H1 (cell line): Measurements from ENCODE around the gene HOXA6. TPM values are rescaled to one million over a fixed set of nuclear protein-coding genes. Genes with fewer than 3 reads are reported as not detected.

Experiments used
- CTCF ChIA-PET: fragments of 300-600 bp; sonication (Branson Sonifier 250); formaldehyde crosslinking; loops from one replicate; lab custom pipeline; 2021; ENCODE audit not compliant: partially characterized antibody; lab: Charles Lee
- POLR2A ChIA-PET: fragments of 300-600 bp; sonication (Branson Sonifier 250); formaldehyde crosslinking; loops from one replicate; lab custom pipeline; 2021; ENCODE audit warnings: inconsistent platforms; ENCODE audit not compliant: partially characterized antibody; lab: Charles Lee
- DNase-seq, 2 experiments: peaks; one replicate each; pipeline versions ENCODE4 v3.0.0 to v3.0.0-alpha.2; 2010 to 2022; ENCODE audit warnings: low spot score in 2 of 2, low read depth in 1 of 2, mixed read lengths in 1 of 2
- FAIRE-seq: peaks from 2 replicates; lab custom pipeline; 2011; peaks lifted over from hg19 to GRCh38; lab: Jason Lieb, UNC
- H2AFZ ChIP-seq: 2 replicates; pipeline ENCODE4 v1.8.1; 2012; ENCODE audit warnings: low read length, inconsistent platforms
- H2AK5ac ChIP-seq: 2 replicates; pipeline ENCODE4 v1.6.1; 2013; ENCODE audit warnings: low read depth, low read length
- H2BK120ac ChIP-seq: replicated peaks from 2 replicates; pipeline ENCODE3; 2013; ENCODE audit warnings: low read depth, low read length, inconsistent platforms
- H2BK12ac ChIP-seq: 2 replicates; pipeline ENCODE4 v1.6.1; 2013; ENCODE audit warnings: low read depth, low read length
- H2BK15ac ChIP-seq: 2 replicates; pipeline ENCODE4 v1.6.1; 2013; ENCODE audit warnings: low read length
- H2BK20ac ChIP-seq: 2 replicates; pipeline ENCODE4 v1.6.1; 2013; ENCODE audit warnings: low read length
- H2BK5ac ChIP-seq: 2 replicates; pipeline ENCODE4 v1.6.1; 2013; ENCODE audit warnings: low read depth, low read length
- H3K14ac ChIP-seq: 2 replicates; pipeline ENCODE4 v1.6.1; 2013; ENCODE audit warnings: inconsistent platforms; ENCODE audit not compliant: insufficient read length
- H3K18ac ChIP-seq: 2 replicates; pipeline ENCODE4 v1.6.1; 2013; ENCODE audit warnings: low read length; ENCODE audit errors: extremely low read depth
- H3K23ac ChIP-seq: 2 replicates; pipeline ENCODE4 v1.6.1; 2013; ENCODE audit warnings: inconsistent platforms; ENCODE audit not compliant: insufficient read length
- H3K23me2 ChIP-seq: 2 replicates; pipeline ENCODE4 v1.6.1; 2013; ENCODE audit warnings: low read depth, low read length
- H3K27ac ChIP-seq: 2 replicates; pipeline ENCODE4 v1.6.1; 2011; ENCODE audit warnings: low read depth, low read length, inconsistent platforms
- H3K27me3 ChIP-seq, 4 experiments: replicated peaks in 1 of 4; 1 replicate in 1 of 4; 2 replicates in 3 of 4; pipeline versions ENCODE4 v1.6.1 to v1.8.1; 2011 to 2013; ENCODE audit warnings: low read length in 3 of 4, mild to moderate bottlenecking in 3 of 4, inconsistent platforms in 2 of 4, mixed read lengths in 2 of 4, moderate library complexity in 1 of 4; ENCODE audit not compliant: control insufficient read depth in 3 of 4, insufficient read depth in 3 of 4; ENCODE audit errors: extremely low read depth in 1 of 4
- H3K36me3 ChIP-seq, 4 experiments: 2 replicates each; pipeline versions ENCODE4 v1.6.1 to v1.8.1; 2011 to 2013; ENCODE audit warnings: mild to moderate bottlenecking in 4 of 4, low read length in 3 of 4, moderate library complexity in 2 of 4, control low read depth in 1 of 4, inconsistent platforms in 1 of 4; ENCODE audit not compliant: insufficient read depth in 4 of 4, control insufficient read depth in 2 of 4
- H3K4ac ChIP-seq: replicated peaks from 2 replicates; pipeline ENCODE3; 2013; ENCODE audit warnings: low read length, low read depth, mixed read lengths, inconsistent platforms; ENCODE audit not compliant: insufficient read length
- H3K4me1 ChIP-seq, 4 experiments: replicated peaks in 1 of 4; 1 replicate in 1 of 4; 2 replicates in 3 of 4; pipeline versions ENCODE4 v1.6.1 to v1.8.1; 2011 to 2013; ENCODE audit warnings: low read length in 3 of 4, inconsistent platforms in 2 of 4, mixed read lengths in 1 of 4; ENCODE audit not compliant: insufficient read depth in 4 of 4, control insufficient read depth in 3 of 4
- H3K4me2 ChIP-seq, 2 experiments: 2 replicates each; pipeline versions ENCODE4 v1.6.1 to v1.8.1; 2011 to 2013; ENCODE audit warnings: low read depth in 2 of 2, low read length in 2 of 2, control low read depth in 1 of 2, inconsistent platforms in 1 of 2, mild to moderate bottlenecking in 1 of 2; ENCODE audit not compliant: insufficient read depth in 1 of 2
- H3K4me3 ChIP-seq, 4 experiments: fragments of 200-600, 300-600 bp in 1 of 4; sonication (generic), shearing (Covaris generic), sonication (Bioruptor Twin) in 1 of 4; 2 replicates each; pipeline versions ENCODE4 v1.5.1 to v1.8.1; 2011 to 2016; ENCODE audit warnings: low read length in 4 of 4, low read depth in 3 of 4, control low read depth in 2 of 4, inconsistent platforms in 2 of 4, mild to moderate bottlenecking in 2 of 4, mixed read lengths in 1 of 4, moderate library complexity in 1 of 4; ENCODE audit not compliant: insufficient read depth in 2 of 4; ENCODE audit errors: extremely low read depth in 1 of 4
- H3K56ac ChIP-seq: replicated peaks from 2 replicates; pipeline ENCODE3; 2013; ENCODE audit warnings: low read depth, mild to moderate bottlenecking, mixed read lengths, low read length, inconsistent platforms; ENCODE audit not compliant: insufficient read length
- H3K79me1 ChIP-seq: 2 replicates; pipeline ENCODE4 v1.6.1; 2013; ENCODE audit warnings: low read depth, low read length, control low read depth
- H3K79me2 ChIP-seq, 2 experiments: 2 replicates each; pipeline versions ENCODE4 v1.6.1 to v1.8.1; 2012 to 2013; ENCODE audit warnings: low read length in 2 of 2, mild to moderate bottlenecking in 2 of 2, inconsistent platforms in 1 of 2; ENCODE audit not compliant: insufficient read depth in 2 of 2, control insufficient read depth in 1 of 2
- H3K9ac ChIP-seq, 4 experiments: replicated peaks in 1 of 4; 1 replicate in 1 of 4; 2 replicates in 3 of 4; pipeline versions ENCODE4 v1.6.1 to v1.8.1; 2011 to 2013; ENCODE audit warnings: low read depth in 3 of 4, low read length in 3 of 4, control low read depth in 2 of 4, mild to moderate bottlenecking in 2 of 4, moderate library complexity in 2 of 4, inconsistent platforms in 1 of 4; ENCODE audit errors: extremely low read depth in 1 of 4
- H3K9me3 ChIP-seq, 2 experiments: 2 replicates each; pipeline versions ENCODE4 v1.6.1 to v1.8.1; 2012 to 2013; ENCODE audit warnings: mild to moderate bottlenecking in 2 of 2, moderate library complexity in 2 of 2, control low read depth in 1 of 2, inconsistent platforms in 1 of 2, low read depth in 1 of 2, low read length in 1 of 2, mixed read lengths in 1 of 2; ENCODE audit not compliant: insufficient read depth in 2 of 2
- H4K20me1 ChIP-seq, 2 experiments: replicated peaks in 1 of 2; 2 replicates each; pipeline versions ENCODE3 to v1.8.1; 2011 to 2013; ENCODE audit warnings: inconsistent platforms in 2 of 2, low read length in 2 of 2, mild to moderate bottlenecking in 1 of 2; ENCODE audit not compliant: insufficient read depth in 2 of 2, control insufficient read depth in 1 of 2
- H4K5ac ChIP-seq: 2 replicates; pipeline ENCODE4 v1.6.1; 2013; ENCODE audit warnings: low read length, low read depth, mixed read lengths, inconsistent platforms; ENCODE audit not compliant: insufficient read length
- H4K8ac ChIP-seq: 2 replicates; pipeline ENCODE4 v1.8.0; 2013; ENCODE audit warnings: mild to moderate bottlenecking, moderate library complexity, low read length, inconsistent platforms; ENCODE audit not compliant: insufficient read depth; ENCODE audit errors: extremely low read depth
- H4K91ac ChIP-seq: replicated peaks from 2 replicates; pipeline ENCODE3; 2013; ENCODE audit warnings: low read length, mixed read lengths, inconsistent platforms; ENCODE audit not compliant: insufficient read length
- BCL11A ChIP-seq, 2 experiments: IDR thresholded peaks; one replicate each; pipeline ENCODE4 v1.6.1; 2011; ENCODE audit warnings: low read depth in 2 of 2, low read length in 2 of 2, mild to moderate bottlenecking in 2 of 2
- CREB1 ChIP-seq: IDR thresholded peaks from 2 replicates; pipeline ENCODE4 v1.6.1; 2012; ENCODE audit warnings: inconsistent platforms
- CTBP2 ChIP-seq: IDR thresholded peaks from 2 replicates; pipeline ENCODE4 v1.7.0; 2011; ENCODE audit warnings: borderline replicate concordance, mild to moderate bottlenecking, moderate library complexity, mixed read lengths, low read length; ENCODE audit not compliant: insufficient read depth, insufficient read length
- EP300 ChIP-seq, 2 experiments: IDR thresholded peaks; 1 replicate in 1 of 2; 2 replicates in 1 of 2; pipeline ENCODE4 v1.6.1; 2011 to 2012; ENCODE audit warnings: low read depth in 2 of 2, low read length in 2 of 2, mild to moderate bottlenecking in 2 of 2, borderline replicate concordance in 1 of 2, inconsistent platforms in 1 of 2, moderate library complexity in 1 of 2
- POLR2A ChIP-seq, 2 experiments: IDR thresholded peaks; 1 replicate in 1 of 2; 2 replicates in 1 of 2; pipeline ENCODE4 v1.6.1; 2011; ENCODE audit warnings: low read depth in 2 of 2, low read length in 2 of 2, mild to moderate bottlenecking in 2 of 2; ENCODE audit errors: control extremely low read depth in 1 of 2
- POLR2AphosphoS5 ChIP-seq: IDR thresholded peaks from 2 replicates; pipeline ENCODE4 v1.6.1; 2011; ENCODE audit warnings: low read depth, low read length
- SIN3A ChIP-seq, 2 experiments: IDR thresholded peaks in 1 of 2; conservative IDR thresholded peaks in 1 of 2; 2 replicates each; pipeline ENCODE4 v1.6.1; 2011 to 2012; ENCODE audit warnings: low read length in 2 of 2, improper control_type of control experiment in 1 of 2, low read depth in 1 of 2, mild to moderate bottlenecking in 1 of 2
- SP1 ChIP-seq: IDR thresholded peaks from 2 replicates; pipeline ENCODE4 v1.6.1; 2011; ENCODE audit warnings: low read depth, low read length
- TBP ChIP-seq: IDR thresholded peaks from 2 replicates; pipeline ENCODE4 v1.6.1; 2011; ENCODE audit warnings: low read depth, low read length, improper control_type of control experiment
- TCF12 ChIP-seq: IDR thresholded peaks from 2 replicates; pipeline ENCODE4 v1.6.1; 2011; ENCODE audit warnings: low read depth, mild to moderate bottlenecking, low read length
- TEAD4 ChIP-seq: IDR thresholded peaks from 2 replicates; pipeline ENCODE4 v1.6.1; 2012; ENCODE audit warnings: low read depth, low read length, inconsistent platforms, mixed read lengths
- WGBS, 2 experiments: shearing (Covaris generic) in 1 of 2; methylation state at CpG; one replicate each; pipeline versions ENCODE4 v1.1.6 to v1.1.7; 2013 to 2015; ENCODE audit warnings: low lambda C conversion rate in 2 of 2, mixed read lengths in 2 of 2, inconsistent platforms in 1 of 2, low coverage in 1 of 2, missing lambda C conversion rate in 1 of 2; ENCODE audit not compliant: insufficient replicate concordance in 2 of 2, insufficient coverage in 1 of 2, insufficient read length in 1 of 2; ENCODE audit errors: extremely low coverage in 1 of 2, missing lambda C conversion rate in 1 of 2; 5-methylcytosine and 5-hydroxymethylcytosine counted together
- polyA plus RNA-seq, 7 experiments: library from polyadenylated mRNA; depleted of rRNA in 3 of 7; stranded (reverse) in 5 of 7; unstranded in 2 of 7; fragments of >200 nt in 5 of 7; fragments of 200-250 nt in 2 of 7; gene quantifications; 1 replicate in 5 of 7; 2 replicates in 1 of 7; 4 replicates in 1 of 7; pipeline versions ENCODE4 v1.2.1 to v1.2.3, GENCODE V29; 2011 to 2013; ENCODE audit warnings: missing spikeins in 2 of 7, mixed read lengths in 2 of 7
- total RNA-seq: library from RNA; stranded (reverse); fragmentation: NEBNext Ultra II Directional; extraction: Animal tissue kit (Norgen Biotek cat#: 25700); gene quantifications from 2 replicates; pipeline ENCODE4 v1.2.1, GENCODE V29; 2021

The HOXA6 gene
- total and polyA plus RNA-seq, 2 of the 8 experiments (the other 6 are each of a cell fraction or from before 2014, with no cell fraction given), result not detected

- Histone ChIP-seq H4K5ac (no peak overlapping the region), H3K36me3 (peaks cover 0 to 11% (median 0%) of the 10 kb centered on the region in 4 experiments; a peak in 1 of 8 replicates), H4K91ac (no peak overlapping the region), H4K8ac (no peak overlapping the region), H3K4me1 (peaks cover 0 to 19% (median 9%) of the 10 kb centered on the region in 4 experiments; a peak in 6 of 7 replicates), H3K9ac (no peak overlapping the region), H3K14ac (no peak overlapping the region), H3K4ac (no peak overlapping the region), H4K20me1 (peaks cover 20 to 39% of the 10 kb centered on the region in 2 experiments), H2BK12ac (no peak overlapping the region; the same call in 1 of the 2 replicates), H3K56ac (no peak overlapping the region), H3K27me3 (peaks cover 95 to 100% (median 99%) of the 10 kb centered on the region in 4 experiments), H3K23ac (no peak overlapping the region), H3K4me2 (peak overlapping the region; percentile 44 to 69), H3K9me3 (no peaks in the 10 kb centered on the region), H3K23me2 (peaks cover 6% of the 10 kb centered on the region; the same call in 1 of the 2 replicates), H2BK5ac (no peak overlapping the region; the same call in 1 of the 2 replicates), H3K79me2 (no peaks in the 10 kb centered on the region), H2AFZ (no peak overlapping the region), H2AK5ac (no peak overlapping the region), H3K4me3 (peak overlapping the region in 2 of 4 experiments; percentile 5 to 37; a peak in 2 of 8 replicates), H3K27ac (no peak overlapping the region), H2BK15ac (peak overlapping the region; percentile 48; the same call in 1 of the 2 replicates), H3K79me1 (no peaks in the 10 kb centered on the region), H3K18ac (no peak overlapping the region), H2BK120ac (no peak overlapping the region), H2BK20ac (no peak overlapping the region)
- FAIRE-seq (no peak), DNase-seq (no peak)
- ChIA-PET POLR2A (interaction anchor here (1.2 kb wide), 1 partner anchor 10 kb away, joined by 3 read pairs; no protein-coding TSS in a partner anchor), CTCF (interaction anchor here (1.1 to 12.1 kb wide), 3 partner anchors 8 to 45 kb away, joined by 3 to 123 read pairs (median 4); partner anchors contain the start of genes HOXA5 and HOXA6)
- 4% methylated on average over 8 of the region's 8 CpGs; no CpG with 5 or more reads in 1 of the 2 experiments for WGBS, 2 experiments
- TF ChIP-seq POLR2A (IDR thresholded peaks at IDR 0.05; ENCODE audit: control extremely low read depth in 1 of 2, low read depth in 2 of 2, low read length in 2 of 2) (no peak), SIN3A (conservative IDR thresholded peaks at IDR 0.05 in 1 of 2, IDR thresholded peaks at IDR 0.05 in 1 of 2; ENCODE audit: low read depth in 1 of 2, low read length in 2 of 2) (no peak), TCF12 (no peak), TBP (no peak), BCL11A (IDR thresholded peaks at IDR 0.05; ENCODE audit: low read depth in 2 of 2, low read length in 2 of 2) (no peak), CREB1 (no peak), CTBP2 (peak; percentile 81), SP1 (peak; percentile 43; the same call in 1 of the 2 replicates), EP300 (IDR thresholded peaks at IDR 0.05; ENCODE audit: borderline replicate concordance in 1 of 2, low read depth in 2 of 2, low read length in 2 of 2) (no peak), TEAD4 (no peak), POLR2AphosphoS5 (no peak)
These were observed 46.8 kb downstream of the HOXA6 start for GRCh38 chr7:27100694-27101170.
